PC-3 (cell line): ENCODE results near the gene SYPL1.

Experiments
- CTCF ChIP-seq: fragments of 300-600 bp; sonication (generic); conservative IDR thresholded peaks from 2 replicates; pipeline ENCODE4 v1.5.1; 2017; ENCODE audit warnings: antibody characterized with exemption, low read depth, mild to moderate bottlenecking, low read length
- EZH2 ChIP-seq: fragments of 300-600 bp; sonication (generic); IDR thresholded peaks from one replicate; pipeline ENCODE4 v1.6.1; 2017; ENCODE audit warnings: antibody characterized with exemption, mild to moderate bottlenecking, low read length; ENCODE audit not compliant: unreplicated experiment
- EZH2phosphoT487 ChIP-seq: fragments of 300-600 bp; sonication (generic); IDR thresholded peaks from 2 replicates; pipeline ENCODE4 v1.6.1; 2018; ENCODE audit warnings: mild to moderate bottlenecking, antibody characterized with exemption, low read length, borderline replicate concordance

- TF ChIP-seq CTCF, result no peak
- TF ChIP-seq EZH2, result no peak
- no peak for TF ChIP-seq EZH2phosphoT487
These were observed 69.9 kb downstream of the SYPL1 start for GRCh38 chr7:106042196-106042611.
